GM21515 (cell line): ENCODE measurements around the gene DALRD3.

Source experiments
- ATAC-seq: cut with Tn5 transposase; IDR thresholded peaks from one replicate; pipeline ENCODE4 v1.9.1; 2021; ENCODE audit not compliant: unreplicated experiment

Gene DALRD3

DNA sequence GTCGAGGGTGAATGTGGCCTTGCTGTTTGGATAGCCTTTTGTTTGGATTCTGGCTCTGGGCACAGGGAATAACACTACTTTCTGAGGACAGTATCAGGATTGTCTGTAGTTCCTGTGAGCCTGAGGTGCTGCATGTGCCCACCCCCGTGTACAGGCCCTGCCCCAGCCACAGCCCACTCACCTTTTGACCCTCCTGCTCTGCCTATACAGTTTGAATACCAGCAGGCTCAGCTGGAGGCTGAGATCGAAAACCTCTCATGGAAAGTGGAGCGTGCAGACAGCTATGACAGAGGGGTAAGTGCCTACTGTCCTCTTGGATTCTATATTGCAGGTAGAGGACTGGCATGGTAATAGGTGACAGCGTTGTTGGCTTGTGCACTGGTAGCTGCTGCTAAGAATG, 35.7 kb downstream of the DALRD3 start:
- no peak for ATAC-seq

DNA sequence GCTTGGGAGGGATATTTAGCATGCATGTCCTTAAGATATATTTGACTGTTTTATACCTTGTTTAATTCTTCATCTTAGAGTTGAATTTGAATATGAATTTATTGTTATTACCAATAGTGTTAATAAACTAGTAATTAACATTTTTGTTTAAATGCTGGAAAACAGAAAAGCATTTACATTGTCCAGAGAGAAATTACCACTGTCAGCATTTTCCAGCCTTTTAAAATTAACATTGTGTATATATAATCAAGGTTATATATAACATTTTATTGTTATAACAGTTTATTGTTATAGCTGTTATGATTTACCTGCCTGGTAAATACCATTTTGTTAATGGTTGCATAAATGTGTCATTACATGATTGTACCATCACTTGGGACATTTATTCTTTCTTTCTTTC, 36.4 kb downstream of the DALRD3 start:
- no peak for ATAC-seq

DNA sequence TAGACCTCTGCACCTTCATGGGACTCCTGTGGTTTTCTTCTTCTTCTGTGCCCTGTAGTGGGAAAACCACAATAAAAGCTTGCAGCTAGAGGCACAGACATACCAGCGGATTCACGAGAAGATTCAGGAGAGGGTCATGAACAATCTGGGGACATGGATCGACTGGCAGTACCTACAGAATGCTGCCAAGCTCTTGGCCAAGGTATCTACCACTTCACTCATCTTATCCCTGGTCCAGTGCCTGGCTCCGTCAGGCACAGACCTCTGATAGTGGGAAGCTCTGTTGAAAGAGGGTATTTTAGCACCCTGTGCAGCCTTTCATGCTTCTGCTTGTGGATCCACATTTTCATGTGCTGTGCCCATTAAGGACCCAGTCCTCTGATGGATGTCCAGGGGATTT, 38.1 kb downstream of the DALRD3 start:
- no peak for ATAC-seq

DNA sequence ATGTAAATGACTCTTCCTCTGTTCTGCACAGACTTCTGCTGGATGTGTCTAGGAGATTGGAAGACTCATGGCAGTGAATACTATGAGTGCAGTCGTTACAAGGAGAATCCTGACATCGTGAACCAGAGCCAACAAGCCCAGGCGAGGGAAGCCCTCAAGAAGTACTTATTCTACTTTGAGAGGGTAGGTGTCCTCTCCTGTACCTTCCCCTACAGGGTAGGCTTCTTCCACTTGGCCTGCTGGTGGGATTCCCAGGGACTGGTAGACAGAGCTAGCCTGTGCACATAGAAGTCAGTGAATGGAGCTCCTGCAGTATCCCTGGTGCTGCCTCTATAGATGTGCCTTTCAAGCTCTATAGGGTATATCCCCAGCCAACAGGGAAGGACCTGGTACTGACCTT, 38.9 kb downstream of the DALRD3 start:
- no peak for ATAC-seq

DNA sequence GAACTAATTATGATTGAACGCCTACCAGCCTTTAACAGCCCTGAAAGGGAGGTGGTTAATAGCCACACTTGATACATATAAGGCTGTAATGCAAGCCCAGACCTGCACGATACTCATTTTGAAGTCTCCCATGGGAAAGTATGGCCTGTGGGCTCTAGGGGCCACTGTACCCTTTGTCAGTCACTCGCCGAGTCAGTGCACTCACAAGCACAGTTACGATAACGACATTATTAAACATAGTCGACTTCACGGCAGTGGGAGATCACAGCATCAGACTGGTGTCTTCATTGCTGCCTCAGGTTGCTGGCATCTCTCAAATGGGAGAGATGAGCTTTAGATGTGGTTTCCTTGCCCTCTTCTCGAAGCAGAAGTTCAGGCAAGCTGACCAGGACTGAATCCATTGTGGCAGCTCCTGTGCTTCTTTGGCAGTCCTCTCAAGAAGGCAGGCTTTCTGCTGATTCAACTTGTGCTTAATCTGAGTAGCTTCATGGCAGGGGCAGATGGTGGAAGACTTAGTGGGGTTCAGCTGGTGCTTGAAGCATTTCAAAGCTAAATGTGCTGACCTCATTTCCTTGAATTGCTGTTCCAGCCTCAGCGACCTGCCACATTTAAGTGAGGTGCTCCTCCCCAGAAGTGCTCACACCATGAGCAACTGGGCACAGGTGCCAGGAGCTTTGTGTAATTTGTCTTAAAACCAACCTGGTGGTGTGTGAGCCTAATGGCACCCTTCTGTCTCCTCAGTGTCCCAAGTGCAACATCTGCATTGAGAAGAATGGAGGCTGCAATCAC, 44.1 kb downstream of the DALRD3 start:
- no peak for ATAC-seq

DNA sequence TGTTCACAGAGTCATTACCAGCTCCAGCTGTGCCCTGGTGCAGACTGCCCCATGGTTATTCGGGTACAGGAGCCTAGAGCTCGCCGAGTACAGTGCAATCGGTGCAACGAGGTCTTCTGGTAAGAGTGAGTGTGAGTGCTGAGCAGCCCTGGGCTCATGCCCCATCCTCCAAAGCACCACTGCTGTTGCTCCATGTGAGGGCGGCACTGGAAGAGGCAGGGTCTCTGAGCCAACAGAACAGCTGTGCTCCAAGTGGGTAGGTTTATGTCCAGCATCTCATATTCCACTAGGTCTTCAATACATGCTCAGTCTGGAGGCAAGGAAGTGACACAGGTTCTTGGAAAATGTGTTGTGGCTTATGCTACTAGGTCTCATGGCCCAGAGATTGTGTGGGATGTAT, 47.8 kb downstream of the DALRD3 start:
- no peak for ATAC-seq

DNA sequence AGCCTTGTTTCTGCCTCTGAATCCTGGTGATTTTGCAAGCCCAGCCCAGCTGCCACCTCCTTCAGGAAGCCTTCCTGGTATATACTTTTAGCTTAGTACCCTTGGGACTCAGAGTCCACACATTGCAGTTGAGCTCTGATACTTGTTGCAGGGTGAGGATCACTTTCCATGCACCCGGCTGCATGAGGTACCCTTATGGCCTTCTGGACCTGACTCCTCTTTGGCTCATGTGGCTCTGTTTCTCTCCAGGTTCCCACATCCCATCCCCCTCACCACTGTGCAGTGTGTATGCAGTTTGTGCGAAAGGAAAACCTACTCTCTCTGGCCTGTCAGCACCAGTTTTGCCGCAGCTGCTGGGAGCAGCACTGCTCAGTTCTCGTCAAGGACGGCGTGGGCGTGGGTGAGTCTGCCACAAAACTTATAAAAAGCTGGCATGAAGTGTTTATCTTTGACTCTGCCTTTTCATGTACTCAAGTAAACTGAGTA, 51.5 kb downstream of the DALRD3 start:
- no peak for ATAC-seq

DNA sequence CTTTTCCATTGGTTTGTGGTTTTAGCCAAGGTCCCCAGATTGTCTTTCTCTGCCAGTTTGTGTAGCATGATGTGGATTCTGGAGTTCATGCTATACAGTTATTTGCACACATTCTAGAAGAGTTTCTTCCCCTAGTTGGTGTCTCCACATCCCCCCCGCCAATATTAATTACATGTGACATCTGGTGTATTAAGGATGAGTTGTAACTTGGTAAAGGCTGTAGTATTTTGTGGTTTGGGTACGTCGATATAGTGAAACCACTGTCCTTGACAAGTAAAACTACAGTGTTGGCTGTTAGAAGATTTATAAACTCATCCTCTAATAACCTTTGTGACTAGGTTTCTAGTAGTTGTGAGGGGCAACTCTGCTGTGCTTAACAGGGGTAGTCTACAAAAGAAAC, 52.0 kb downstream of the DALRD3 start:
- no peak for ATAC-seq
